Osteocyte (in vitro differentiated cells): ENCODE results near the gene CCDC175. TPM values are rescaled to one million over a fixed set of nuclear protein-coding genes. Genes with fewer than 3 reads are reported as not detected.

Experiments used
- DNase-seq: peaks from one replicate; pipeline ENCODE4 v3.0.0; 2021; ENCODE audit warnings: mixed read lengths; ENCODE audit not compliant: unreplicated experiment; ENCODE audit errors: extremely low spot score
- H3K27ac Mint-ChIP-seq: one replicate; pipeline ENCODE4 v1.8.0; 2021; ENCODE audit warnings: mild to moderate bottlenecking, mixed read lengths; ENCODE audit not compliant: unreplicated experiment
- H3K27me3 Mint-ChIP-seq: one replicate; pipeline ENCODE4 v1.8.0; 2021; ENCODE audit warnings: mixed read lengths; ENCODE audit not compliant: unreplicated experiment
- H3K36me3 Mint-ChIP-seq: one replicate; pipeline ENCODE4 v1.8.0; 2021; ENCODE audit warnings: mixed read lengths; ENCODE audit not compliant: unreplicated experiment
- H3K4me1 Mint-ChIP-seq: one replicate; pipeline ENCODE4 v1.8.0; 2021; ENCODE audit warnings: mixed read lengths; ENCODE audit not compliant: unreplicated experiment
- H3K4me3 Mint-ChIP-seq: one replicate; pipeline ENCODE4 v1.8.0; 2021; ENCODE audit warnings: mild to moderate bottlenecking, moderate library complexity, mixed read lengths; ENCODE audit not compliant: unreplicated experiment
- H3K9me3 Mint-ChIP-seq: one replicate; pipeline ENCODE4 v1.8.0; 2021; ENCODE audit warnings: mixed read lengths; ENCODE audit not compliant: unreplicated experiment
- CTCF ChIP-seq: fragments of 200-600 bp; sonication (generic); IDR thresholded peaks from 2 replicates; pipeline ENCODE4 v1.5.0; 2021; ENCODE audit warnings: antibody characterized with exemption, mild to moderate bottlenecking, moderate library complexity
- total RNA-seq: library from RNA; stranded (reverse); gene quantifications from 2 replicates; pipeline ENCODE4 v1.2.1, GENCODE V29; 2021

The CCDC175 gene
- total RNA-seq, 1 donor from 2014 or later = not detected

- H3K27me3 Mint-ChIP-seq = no peaks in the 10 kb centered on the region
- no peak for DNase-seq
- H3K4me3 Mint-ChIP-seq = peak overlapping the region; percentile 93
- peak overlapping the region; percentile 96 for H3K27ac Mint-ChIP-seq
- peaks cover 19% of the 10 kb centered on the region for H3K36me3 Mint-ChIP-seq
- TF ChIP-seq CTCF = no peak
- H3K4me1 Mint-ChIP-seq = peaks cover 53% of the 10 kb centered on the region
- no peaks in the 10 kb centered on the region for H3K9me3 Mint-ChIP-seq
Measured at GRCh38 chr14:59481871-59482540, 94.6 kb downstream of the CCDC175 start.

GRCh38 chr14:59481407-59481806 lies 95.2 kb downstream of the CCDC175 start:
- Mint-ChIP-seq H3K4me1 (peaks cover 50% of the 10 kb centered on the region), H3K36me3 (peaks cover 16% of the 10 kb centered on the region), H3K27me3 (no peaks in the 10 kb centered on the region), H3K4me3 (no peak overlapping the region), H3K9me3 (no peaks in the 10 kb centered on the region), H3K27ac (peak overlapping the region; percentile 96)
- no peak for DNase-seq
- no peak for TF ChIP-seq CTCF

- Mint-ChIP-seq H3K9me3 (no peaks in the 10 kb centered on the region), H3K4me1 (peaks cover 38% of the 10 kb centered on the region), H3K4me3 (no peak overlapping the region), H3K36me3 (peaks cover 16% of the 10 kb centered on the region), H3K27me3 (no peaks in the 10 kb centered on the region), H3K27ac (peak overlapping the region; percentile 63)
- TF ChIP-seq CTCF = no peak
- DNase-seq = no peak
Measured at GRCh38 chr14:59480166-59480565, 96.4 kb downstream of the CCDC175 start.

GRCh38 chr14:59478540-59478939 lies 98.1 kb downstream of the CCDC175 start:
- DNase-seq = no peak
- no peaks in the 10 kb centered on the region for H3K9me3 Mint-ChIP-seq
- no peak overlapping the region for H3K27ac Mint-ChIP-seq
- H3K4me3 Mint-ChIP-seq = no peak overlapping the region
- peaks cover 25% of the 10 kb centered on the region for H3K36me3 Mint-ChIP-seq
- H3K4me1 Mint-ChIP-seq = peaks cover 37% of the 10 kb centered on the region
- no peak for TF ChIP-seq CTCF
- H3K27me3 Mint-ChIP-seq = no peaks in the 10 kb centered on the region

- H3K27me3 Mint-ChIP-seq = no peaks in the 10 kb centered on the region
- H3K4me3 Mint-ChIP-seq = no peak overlapping the region
- DNase-seq = no peak
- peaks cover 10% of the 10 kb centered on the region for H3K4me1 Mint-ChIP-seq
- no peak overlapping the region for H3K27ac Mint-ChIP-seq
- TF ChIP-seq CTCF = no peak
- H3K36me3 Mint-ChIP-seq = peaks cover 28% of the 10 kb centered on the region
- no peaks in the 10 kb centered on the region for H3K9me3 Mint-ChIP-seq
Measured at GRCh38 chr14:59475709-59476108, 100.9 kb downstream of the CCDC175 start.
